Measurements from ENCODE around the gene RNF17.

Gene RNF17

GRCh38 chr13:24899601-24900000, 135.6 kb downstream of the RNF17 start:
- DNase-seq (ENCODE audit: low read depth), result no peak

GRCh38 chr13:24900507-24900906, 136.5 kb downstream of the RNF17 start:
- DNase-seq (ENCODE audit: low read depth), result no peak

- DNase-seq (ENCODE audit: low read depth), result no peak
Observed at GRCh38 chr13:24905242-24905641, 141.3 kb downstream of the RNF17 start.

GRCh38 chr13:24906268-24906667, 142.3 kb downstream of the RNF17 start:
- DNase-seq (ENCODE audit: low read depth), result no peak

GRCh38 chr13:24910502-24911132, 146.6 kb downstream of the RNF17 start:
- DNase-seq (ENCODE audit: low read depth), result no peak

GRCh38 chr13:24911133-24911908, 147.4 kb downstream of the RNF17 start:
- DNase-seq (ENCODE audit: low read depth), result no peak

GRCh38 chr13:24916464-24916863, 152.5 kb downstream of the RNF17 start:
- DNase-seq (ENCODE audit: low read depth), result no peak

GRCh38 chr13:24921003-24921402, 157.0 kb downstream of the RNF17 start:
- DNase-seq (ENCODE audit: low read depth), result no peak

GRCh38 chr13:24921881-24922280, 157.9 kb downstream of the RNF17 start:
- no peak for DNase-seq (ENCODE audit: low read depth)

- no peak for DNase-seq (ENCODE audit: low read depth)
Observed at GRCh38 chr13:24922387-24922744, 158.4 kb downstream of the RNF17 start.

- peak; percentile 87 for DNase-seq (ENCODE audit: low read depth)
Observed at GRCh38 chr13:24922745-24923591, 159.0 kb downstream of the RNF17 start.

GRCh38 chr13:24925318-24926231, 161.6 kb downstream of the RNF17 start:
- no peak for DNase-seq (ENCODE audit: low read depth)

GRCh38 chr13:24927810-24928404, 163.9 kb downstream of the RNF17 start:
- no peak for DNase-seq (ENCODE audit: low read depth)

- no peak for DNase-seq (ENCODE audit: low read depth)
Observed at GRCh38 chr13:24929196-24929595, 165.2 kb downstream of the RNF17 start.
